Measurements from ENCODE around the gene SUZ12. TPM values are rescaled to one million over a fixed set of nuclear protein-coding genes. Genes with fewer than 3 reads are reported as not detected.
A peak's percentile ranks its signal among the peaks of the same experiment; 100 is the strongest.
"Not testable (repeated sequence)": the region's sequence is repeated elsewhere in the genome, so short reads cannot be mapped to it uniquely, and the experiment has no call there.

The SUZ12 gene
- total RNA-seq, 1 donor from 2014 or later, result 29.8 TPM

DNA sequence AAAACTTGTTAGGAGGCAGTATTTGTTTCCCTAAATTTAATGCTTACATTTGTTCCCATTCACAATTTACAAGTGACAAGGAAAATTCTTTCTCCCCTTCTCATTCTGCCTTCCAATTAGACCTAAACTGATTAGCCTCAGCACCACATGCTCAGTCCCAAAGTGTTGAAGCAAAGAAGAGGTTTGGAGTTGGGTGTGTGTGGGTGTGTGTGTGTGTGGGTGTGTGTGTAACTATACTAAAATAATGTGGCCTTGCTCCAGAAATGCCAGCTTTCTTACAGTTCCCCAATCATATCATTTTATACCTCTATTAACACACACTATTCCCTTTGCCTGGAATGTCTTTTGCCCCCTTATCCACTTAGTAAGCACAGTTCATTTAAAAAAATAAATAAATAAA, 28.4 kb upstream of the SUZ12 start:
- no peak for TF ChIP-seq CTCF (conservative IDR thresholded peaks at IDR 0.05)
- Mint-ChIP-seq H3K4me1 (ENCODE audit: unreplicated experiment) (no peaks in the 10 kb centered on the region), H3K36me3 (no peaks in the 10 kb centered on the region), H3K9me3 (no peaks in the 10 kb centered on the region), H3K27ac (no peak overlapping the region), H3K27me3 (peaks cover 4% of the 10 kb centered on the region), H3K4me3 (no peak overlapping the region)
- no peak for DNase-seq (ENCODE audit: extremely low spot score, unreplicated experiment)

DNA sequence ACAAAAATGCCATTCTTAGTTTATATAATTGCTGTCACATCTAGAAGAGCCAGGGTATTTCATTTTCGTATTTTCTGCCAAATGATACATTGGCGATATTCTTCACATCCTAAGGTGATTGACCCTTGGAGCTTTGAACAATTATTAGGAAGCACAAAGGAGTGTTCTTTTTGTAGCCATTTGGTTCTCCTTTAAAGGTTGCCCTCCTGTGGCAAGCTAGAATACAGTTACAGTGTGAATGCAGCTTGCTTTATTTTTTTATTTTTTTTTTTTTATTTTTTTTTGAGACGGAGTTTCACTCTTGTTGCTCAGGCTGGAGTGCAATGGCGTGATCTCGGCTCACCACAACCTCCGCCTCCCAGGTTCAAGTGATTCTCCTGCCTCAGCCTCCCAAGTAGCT, 24.1 kb upstream of the SUZ12 start:
- not testable (repeated sequence) for H3K4me3 Mint-ChIP-seq; H3K36me3 Mint-ChIP-seq; H3K9me3 Mint-ChIP-seq; H3K27me3 Mint-ChIP-seq; H3K27ac Mint-ChIP-seq; H3K4me1 Mint-ChIP-seq (ENCODE audit: unreplicated experiment); DNase-seq (ENCODE audit: extremely low spot score, unreplicated experiment)
- peak; percentile 22 for TF ChIP-seq CTCF (conservative IDR thresholded peaks at IDR 0.05)

- no peak for TF ChIP-seq CTCF (conservative IDR thresholded peaks at IDR 0.05)
- H3K4me1 Mint-ChIP-seq (ENCODE audit: unreplicated experiment), result no peaks in the 10 kb centered on the region
- no peak overlapping the region for H3K27ac Mint-ChIP-seq
- no peaks in the 10 kb centered on the region for H3K9me3 Mint-ChIP-seq
- H3K36me3 Mint-ChIP-seq, result no peaks in the 10 kb centered on the region
- H3K27me3 Mint-ChIP-seq, result no peaks in the 10 kb centered on the region
- no peak for DNase-seq (ENCODE audit: extremely low spot score, unreplicated experiment)
- no peak overlapping the region for H3K4me3 Mint-ChIP-seq
Measured at GRCh38 chr17:31915456-31916100, 21.2 kb upstream of the SUZ12 start.

- Mint-ChIP-seq H3K4me3 (no peak overlapping the region), H3K36me3 (no peaks in the 10 kb centered on the region), H3K4me1 (ENCODE audit: unreplicated experiment) (no peaks in the 10 kb centered on the region), H3K27ac (no peak overlapping the region), H3K27me3 (no peaks in the 10 kb centered on the region), H3K9me3 (no peaks in the 10 kb centered on the region)
- TF ChIP-seq CTCF (conservative IDR thresholded peaks at IDR 0.05), result no peak
- no peak for DNase-seq (ENCODE audit: extremely low spot score, unreplicated experiment)
Measured at GRCh38 chr17:31916491-31917064, 20.2 kb upstream of the SUZ12 start.

- Mint-ChIP-seq H3K36me3 (no peaks in the 10 kb centered on the region), H3K4me3 (no peak overlapping the region), H3K27ac (no peak overlapping the region), H3K27me3 (no peaks in the 10 kb centered on the region), H3K4me1 (ENCODE audit: unreplicated experiment) (no peaks in the 10 kb centered on the region), H3K9me3 (no peaks in the 10 kb centered on the region)
- no peak for TF ChIP-seq CTCF (conservative IDR thresholded peaks at IDR 0.05)
- DNase-seq (ENCODE audit: extremely low spot score, unreplicated experiment), result no peak
Measured at GRCh38 chr17:31917065-31917529, 19.7 kb upstream of the SUZ12 start.

DNA sequence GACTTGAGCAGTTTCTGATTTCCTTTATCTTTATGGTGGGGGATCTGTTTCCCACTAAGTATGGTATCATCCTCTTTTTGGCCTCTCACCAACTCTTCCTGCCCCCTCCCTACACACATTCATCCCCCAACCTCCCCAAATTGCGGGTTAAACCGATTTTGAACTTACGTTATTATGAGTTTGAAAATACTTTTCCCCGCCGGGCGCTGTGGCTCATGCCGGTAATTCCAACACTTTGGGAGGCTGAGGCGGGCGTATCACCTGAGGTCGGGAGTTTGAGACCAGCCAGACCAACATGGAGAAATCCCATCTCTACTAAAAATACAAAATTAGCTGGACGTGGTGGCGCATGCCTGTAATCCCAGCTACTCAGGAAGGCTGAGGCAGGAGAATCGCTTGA, 19.1 kb upstream of the SUZ12 start:
- not testable (repeated sequence) for H3K27me3 Mint-ChIP-seq; H3K4me1 Mint-ChIP-seq (ENCODE audit: unreplicated experiment); H3K9me3 Mint-ChIP-seq; H3K36me3 Mint-ChIP-seq; DNase-seq (ENCODE audit: extremely low spot score, unreplicated experiment); H3K4me3 Mint-ChIP-seq; H3K27ac Mint-ChIP-seq

Data from type B pancreatic cell (in vitro differentiated cells).